Smooth muscle cell (in vitro differentiated cells): ENCODE data around the gene ST6GALNAC5. TPM values are rescaled to one million over a fixed set of nuclear protein-coding genes. Genes with fewer than 3 reads are reported as not detected.

Source experiments
- DNase-seq: peaks from one replicate; lab custom pipeline; 2025; ENCODE audit not compliant: unreplicated experiment; lab: John Stamatoyannopoulos, UW
- H2AFZ ChIP-seq: fragments of 200-600 bp; sonication (generic); 2 replicates; pipeline ENCODE4 v1.6.0; 2016; ENCODE audit warnings: antibody characterized with exemption, low read depth, mild to moderate bottlenecking
- H3F3A ChIP-seq: fragments of 200-600 bp; sonication (generic); 2 replicates; pipeline ENCODE4 v1.6.0; 2017; ENCODE audit warnings: antibody characterized with exemption, low read depth
- H3K27ac ChIP-seq: fragments of 200-600 bp; sonication (generic); 2 replicates; pipeline ENCODE4 v1.5.1; 2016; ENCODE audit warnings: low read depth, mild to moderate bottlenecking
- H3K27me3 ChIP-seq: fragments of 200-600 bp; sonication (generic); 2 replicates; pipeline ENCODE4 v1.6.1; 2016; ENCODE audit warnings: low read depth, mild to moderate bottlenecking
- H3K36me3 ChIP-seq: fragments of 200-600 bp; sonication (generic); 2 replicates; pipeline ENCODE4 v1.5.1; 2016; ENCODE audit warnings: low read depth
- H3K4me1 ChIP-seq: fragments of 200-600 bp; sonication (generic); 2 replicates; pipeline ENCODE4 v1.5.1; 2016; ENCODE audit warnings: low read depth
- H3K4me2 ChIP-seq: fragments of 200-600 bp; sonication (generic); 2 replicates; pipeline ENCODE4 v1.6.0; 2016; ENCODE audit warnings: mild to moderate bottlenecking
- H3K4me3 ChIP-seq: fragments of 200-600 bp; sonication (generic); 2 replicates; pipeline ENCODE4 v1.5.1; 2016; ENCODE audit warnings: mild to moderate bottlenecking
- H3K79me2 ChIP-seq: fragments of 200-600 bp; sonication (generic); 2 replicates; pipeline ENCODE4 v1.6.0; 2016; ENCODE audit warnings: low read depth, mild to moderate bottlenecking
- H3K9ac ChIP-seq: fragments of 200-600 bp; sonication (generic); 2 replicates; pipeline ENCODE4 v1.6.0; 2016; ENCODE audit warnings: low read depth
- H3K9me3 ChIP-seq: fragments of 200-600 bp; sonication (generic); replicated peaks from 2 replicates; pipeline ENCODE4 v1.5.1; 2016; ENCODE audit warnings: low read depth
- H4K20me1 ChIP-seq: fragments of 200-600 bp; sonication (generic); 2 replicates; pipeline ENCODE4 v1.6.0; 2016; ENCODE audit warnings: low read depth
- WGBS: methylation state at CpG from one replicate; pipeline ENCODE4 v1.1.7; 2016; ENCODE audit warnings: low lambda C conversion rate; 5-methylcytosine and 5-hydroxymethylcytosine counted together
- polyA plus RNA-seq: library from polyadenylated mRNA; unstranded; fragments of >200 nt; fragmentation: Nextera tagmentation; extraction: Ambion mirVana; gene quantifications from 2 replicates; pipeline ENCODE4 v1.2.1, GENCODE V29; 2016
- total RNA-seq: library from RNA; depleted of rRNA; stranded (reverse); fragments of >200 nt; gene quantifications from 2 replicates; pipeline ENCODE4 v1.2.3, GENCODE V29; 2014
- TF ChIP-seq, protein P1 (sequence below): fragments of 200-600 bp; sonication (generic); IDR thresholded peaks from 2 replicates; pipeline ENCODE4 v1.5.1; 2017; ENCODE audit warnings: borderline replicate concordance, mild to moderate bottlenecking, antibody characterized with exemption; ENCODE audit not compliant: insufficient read depth, poor library complexity, severe bottlenecking

The ST6GALNAC5 gene
- total and polyA plus RNA-seq, 2 experiments from 2014 or later, result 24.9 to 38.8 TPM

DNA sequence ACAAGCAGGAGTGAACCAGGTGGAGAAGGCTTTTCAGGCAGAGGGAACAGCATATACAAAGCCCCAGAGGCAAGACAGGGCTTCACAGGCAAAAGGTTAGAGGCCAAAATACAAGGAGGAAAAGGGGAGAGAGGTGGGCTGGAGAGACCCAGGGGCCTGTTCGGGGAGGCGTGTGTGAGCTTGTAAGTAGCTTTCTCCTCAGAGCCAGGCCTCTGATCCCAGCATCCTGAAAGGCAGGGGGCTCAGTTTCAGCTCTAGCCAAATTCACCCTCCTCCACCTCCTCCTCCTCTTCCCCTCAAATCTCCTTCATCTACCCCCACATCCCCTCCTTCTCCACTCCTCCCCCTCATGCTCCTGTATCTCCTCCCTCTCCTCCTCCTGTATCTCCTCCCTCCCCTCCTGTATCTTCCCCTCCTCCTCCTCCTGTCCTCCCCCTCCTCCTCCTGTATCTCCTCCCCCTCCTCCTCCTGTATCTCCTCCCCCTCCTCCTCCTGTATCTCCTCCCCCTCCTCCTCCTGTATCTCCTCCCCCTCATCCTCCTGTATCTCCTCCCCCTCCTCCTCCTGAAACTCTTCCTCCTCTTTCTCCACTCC, 148.6 kb downstream of the ST6GALNAC5 start:
- Histone ChIP-seq H3K36me3 (no peaks in the 10 kb centered on the region), H3K27me3 (no peaks in the 10 kb centered on the region), H3K4me1 (peaks cover 29% of the 10 kb centered on the region), H3K4me2 (no peak overlapping the region), H3K9ac (no peak overlapping the region), H3K4me3 (no peak overlapping the region), H3K27ac (no peak overlapping the region), H3K9me3 (no peaks in the 10 kb centered on the region), H4K20me1 (peaks cover 25% of the 10 kb centered on the region), H3F3A (no peaks in the 10 kb centered on the region), H3K79me2 (no peaks in the 10 kb centered on the region), H2AFZ (no peak overlapping the region)
- 86% methylated on average over 2 of the region's 2 CpGs for WGBS
- TF ChIP-seq, protein P1, sequence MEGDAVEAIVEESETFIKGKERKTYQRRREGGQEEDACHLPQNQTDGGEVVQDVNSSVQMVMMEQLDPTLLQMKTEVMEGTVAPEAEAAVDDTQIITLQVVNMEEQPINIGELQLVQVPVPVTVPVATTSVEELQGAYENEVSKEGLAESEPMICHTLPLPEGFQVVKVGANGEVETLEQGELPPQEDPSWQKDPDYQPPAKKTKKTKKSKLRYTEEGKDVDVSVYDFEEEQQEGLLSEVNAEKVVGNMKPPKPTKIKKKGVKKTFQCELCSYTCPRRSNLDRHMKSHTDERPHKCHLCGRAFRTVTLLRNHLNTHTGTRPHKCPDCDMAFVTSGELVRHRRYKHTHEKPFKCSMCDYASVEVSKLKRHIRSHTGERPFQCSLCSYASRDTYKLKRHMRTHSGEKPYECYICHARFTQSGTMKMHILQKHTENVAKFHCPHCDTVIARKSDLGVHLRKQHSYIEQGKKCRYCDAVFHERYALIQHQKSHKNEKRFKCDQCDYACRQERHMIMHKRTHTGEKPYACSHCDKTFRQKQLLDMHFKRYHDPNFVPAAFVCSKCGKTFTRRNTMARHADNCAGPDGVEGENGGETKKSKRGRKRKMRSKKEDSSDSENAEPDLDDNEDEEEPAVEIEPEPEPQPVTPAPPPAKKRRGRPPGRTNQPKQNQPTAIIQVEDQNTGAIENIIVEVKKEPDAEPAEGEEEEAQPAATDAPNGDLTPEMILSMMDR, result no peak
- DNase-seq, result no peak

DNA sequence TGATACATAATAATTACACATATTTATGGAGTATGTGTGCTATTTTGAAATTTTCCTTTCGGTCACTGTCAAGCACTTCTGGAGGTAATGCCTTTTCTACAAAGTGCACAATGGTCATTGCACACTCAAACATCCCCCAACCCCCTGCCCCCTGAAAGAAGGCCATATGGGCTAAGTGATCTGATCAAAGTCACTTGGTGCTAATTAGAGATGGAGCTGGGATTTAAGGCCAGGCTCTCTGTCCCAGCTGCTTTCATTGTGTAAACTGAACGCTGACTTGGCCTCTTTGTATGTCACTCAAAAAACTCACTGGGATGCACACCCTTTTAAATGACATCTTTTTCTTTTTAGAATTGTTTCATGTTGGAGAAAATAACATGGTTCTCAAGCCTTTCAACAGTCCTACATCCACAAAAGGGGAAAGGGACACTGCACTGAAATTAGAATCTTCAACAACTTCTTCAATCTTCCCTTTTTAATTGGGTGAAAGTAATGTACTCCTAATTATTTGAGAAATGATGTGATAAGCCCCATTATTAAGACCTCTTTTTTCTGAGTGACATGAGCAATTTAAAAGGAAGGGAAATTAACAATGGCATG, 149.2 kb downstream of the ST6GALNAC5 start:
- Histone ChIP-seq H3K4me3 (no peak overlapping the region), H3K9ac (no peak overlapping the region), H3K27me3 (no peaks in the 10 kb centered on the region), H2AFZ (no peak overlapping the region), H3K4me2 (no peak overlapping the region), H3K9me3 (no peaks in the 10 kb centered on the region), H3K79me2 (no peaks in the 10 kb centered on the region), H3K4me1 (peaks cover 23% of the 10 kb centered on the region), H3K36me3 (no peaks in the 10 kb centered on the region), H3F3A (no peaks in the 10 kb centered on the region), H3K27ac (no peak overlapping the region), H4K20me1 (peaks cover 20% of the 10 kb centered on the region)
- no peak for DNase-seq
- 78% methylated on average over 2 of the region's 2 CpGs for WGBS
- TF ChIP-seq, protein P1, result no peak

DNA sequence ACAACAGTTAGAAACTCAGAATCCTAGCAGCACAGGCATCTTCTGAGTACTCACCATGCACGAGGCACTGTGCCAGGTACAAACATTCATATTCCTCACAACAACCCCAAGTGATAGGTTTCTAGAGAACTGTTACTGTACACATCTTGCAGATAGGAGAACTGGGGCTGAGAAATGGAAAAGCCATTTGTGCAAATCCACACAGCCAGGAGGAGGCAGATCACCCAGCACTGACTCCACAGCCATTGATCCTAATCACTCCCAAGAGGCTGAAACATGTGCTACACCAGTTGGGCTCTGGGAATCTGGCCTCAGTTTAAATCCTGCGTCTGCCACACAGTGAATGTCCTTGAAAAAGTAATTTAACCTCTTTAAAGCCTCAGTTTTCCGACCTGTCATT, 151.0 kb downstream of the ST6GALNAC5 start:
- H3K9me3 ChIP-seq, result no peaks in the 10 kb centered on the region
- no peak for DNase-seq
- no peaks in the 10 kb centered on the region for H3K36me3 ChIP-seq
- H3K27ac ChIP-seq, result no peak overlapping the region
- H3K4me2 ChIP-seq, result peak overlapping the region; percentile 6
- no peak overlapping the region for H2AFZ ChIP-seq
- H4K20me1 ChIP-seq, result peaks cover 11% of the 10 kb centered on the region
- H3K4me3 ChIP-seq, result no peak overlapping the region
- no peak overlapping the region for H3K9ac ChIP-seq
- TF ChIP-seq, protein P1, result no peak
- 34% methylated on average over 3 of the region's 3 CpGs for WGBS
- peaks cover 13% of the 10 kb centered on the region for H3K4me1 ChIP-seq
- no peaks in the 10 kb centered on the region for H3F3A ChIP-seq
- no peaks in the 10 kb centered on the region for H3K79me2 ChIP-seq
- H3K27me3 ChIP-seq, result no peaks in the 10 kb centered on the region

GRCh38 chr1:77018761-77019160, 151.5 kb downstream of the ST6GALNAC5 start:
- TF ChIP-seq, protein P1, result no peak
- 28% methylated on average over 1 of the region's 1 CpG for WGBS
- DNase-seq, result no peak
- peaks cover 13% of the 10 kb centered on the region for H3K4me1 ChIP-seq
- H2AFZ ChIP-seq, result no peak overlapping the region
- H4K20me1 ChIP-seq, result peaks cover 11% of the 10 kb centered on the region
- no peaks in the 10 kb centered on the region for H3K36me3 ChIP-seq
- no peak overlapping the region for H3K4me3 ChIP-seq
- H3K27ac ChIP-seq, result no peak overlapping the region
- H3K9ac ChIP-seq, result no peak overlapping the region
- H3F3A ChIP-seq, result no peaks in the 10 kb centered on the region
- peak overlapping the region; percentile 6 for H3K4me2 ChIP-seq
- H3K9me3 ChIP-seq, result no peaks in the 10 kb centered on the region
- no peaks in the 10 kb centered on the region for H3K27me3 ChIP-seq
- no peaks in the 10 kb centered on the region for H3K79me2 ChIP-seq
